Measurements from ENCODE around the gene EMSY. TPM values are rescaled to one million over a fixed set of nuclear protein-coding genes. Genes with fewer than 3 reads are reported as not detected.

EMSY gene
- total and polyA plus RNA-seq, 2 of the 8 experiments (the other 6 are each of a cell fraction or from before 2014, with no cell fraction given): 29.6 to 34.6 TPM

GRCh38 chr11:76496174-76496573 lies 51.4 kb downstream of the EMSY start:
- no peak overlapping the region for H3K4me3 ChIP-seq (ENCODE audit: extremely low read depth in 1 of 4, insufficient read depth in 2 of 4, low read depth in 3 of 4, low read length in 4 of 4)
- POLR2A ChIA-PET (ENCODE audit: partially characterized antibody): no interaction called here
- H3K4me2 ChIP-seq (ENCODE audit: insufficient read depth in 1 of 2, low read depth in 2 of 2, low read length in 2 of 2): no peak overlapping the region
- peaks cover 0 to 4% of the 10 kb centered on the region in 2 experiments for H4K20me1 ChIP-seq (replicated peaks in 1 of 2; ENCODE audit: control insufficient read depth in 1 of 2, insufficient read depth in 2 of 2, low read length in 2 of 2)
- DNase-seq (ENCODE audit: low read depth in 1 of 2, low spot score in 2 of 2): no peak
- H3K4ac ChIP-seq (replicated peaks; ENCODE audit: insufficient read length, low read depth, low read length): no peak overlapping the region
- H3K4me1 ChIP-seq (replicated peaks in 1 of 4; ENCODE audit: control insufficient read depth in 3 of 4, insufficient read depth in 4 of 4, low read length in 3 of 4): no peaks in the 10 kb centered on the region
- no peaks in the 10 kb centered on the region for H3K79me1 ChIP-seq (ENCODE audit: low read depth, low read length)
- H2BK15ac ChIP-seq (ENCODE audit: low read length): no peak overlapping the region
- H2BK20ac ChIP-seq (ENCODE audit: low read length): no peak overlapping the region
- no peak overlapping the region for H2AK5ac ChIP-seq (ENCODE audit: low read depth, low read length)
- no peak overlapping the region for H2BK120ac ChIP-seq (replicated peaks; ENCODE audit: low read depth, low read length)
- no peak overlapping the region for H3K27ac ChIP-seq (ENCODE audit: low read depth, low read length)
- no peaks in the 10 kb centered on the region for H3K27me3 ChIP-seq (replicated peaks in 1 of 4; ENCODE audit: control insufficient read depth in 3 of 4, extremely low read depth in 1 of 4, insufficient read depth in 3 of 4, low read length in 3 of 4)
- no peak overlapping the region for H3K14ac ChIP-seq (ENCODE audit: insufficient read length)
- no peak overlapping the region for H4K8ac ChIP-seq (ENCODE audit: extremely low read depth, insufficient read depth, low read length)
- H4K5ac ChIP-seq (ENCODE audit: insufficient read length, low read depth, low read length): no peak overlapping the region
- H2BK5ac ChIP-seq (ENCODE audit: low read depth, low read length): no peak overlapping the region
- H3K9ac ChIP-seq (replicated peaks in 1 of 4; ENCODE audit: extremely low read depth in 1 of 4, low read depth in 3 of 4, low read length in 3 of 4): no peak overlapping the region
- peaks cover 0 to 5% of the 10 kb centered on the region in 2 experiments; a peak in 1 of 4 replicates for H3K79me2 ChIP-seq (ENCODE audit: control insufficient read depth in 1 of 2, insufficient read depth in 2 of 2, low read length in 2 of 2)
- no peak overlapping the region for H4K91ac ChIP-seq (replicated peaks; ENCODE audit: insufficient read length, low read length)
- H2AFZ ChIP-seq (ENCODE audit: low read length): no peak overlapping the region
- no peaks in the 10 kb centered on the region; a peak in 2 of 4 replicates for H3K9me3 ChIP-seq (ENCODE audit: insufficient read depth in 2 of 2, low read depth in 1 of 2, low read length in 1 of 2)
- WGBS, 2 experiments (ENCODE audit: extremely low coverage in 1 of 2, insufficient coverage in 1 of 2, insufficient read length in 1 of 2, insufficient replicate concordance in 2 of 2, low coverage in 1 of 2, low lambda C conversion rate in 2 of 2, missing lambda C conversion rate in 1 of 2): 93% methylated on average over 1 of the region's 1 CpG; no CpG with 5 or more reads in 1 of the 2 experiments
- no peak overlapping the region for H3K18ac ChIP-seq (ENCODE audit: extremely low read depth, low read length)
- H3K23ac ChIP-seq (ENCODE audit: insufficient read length): no peak overlapping the region
- CTCF ChIA-PET (ENCODE audit: partially characterized antibody): no interaction called here
- peaks cover 3 to 29% (median 9%) of the 10 kb centered on the region in 4 experiments; a peak in 7 of 8 replicates for H3K36me3 ChIP-seq (ENCODE audit: control insufficient read depth in 2 of 4, insufficient read depth in 4 of 4, low read length in 3 of 4)
- H3K56ac ChIP-seq (replicated peaks; ENCODE audit: insufficient read length, low read depth, low read length): no peak overlapping the region
- no peak for FAIRE-seq
- H3K23me2 ChIP-seq (ENCODE audit: low read depth, low read length): no peaks in the 10 kb centered on the region
- no peak overlapping the region for H2BK12ac ChIP-seq (ENCODE audit: low read depth, low read length)
- TF ChIP-seq SP1 (IDR thresholded peaks at IDR 0.05; ENCODE audit: low read depth, low read length): no peak
- TF ChIP-seq HDAC2 (IDR thresholded peaks at IDR 0.05; ENCODE audit: borderline replicate concordance in 1 of 2, low read depth in 2 of 2, low read length in 2 of 2): no peak
- TF ChIP-seq, protein P1, sequence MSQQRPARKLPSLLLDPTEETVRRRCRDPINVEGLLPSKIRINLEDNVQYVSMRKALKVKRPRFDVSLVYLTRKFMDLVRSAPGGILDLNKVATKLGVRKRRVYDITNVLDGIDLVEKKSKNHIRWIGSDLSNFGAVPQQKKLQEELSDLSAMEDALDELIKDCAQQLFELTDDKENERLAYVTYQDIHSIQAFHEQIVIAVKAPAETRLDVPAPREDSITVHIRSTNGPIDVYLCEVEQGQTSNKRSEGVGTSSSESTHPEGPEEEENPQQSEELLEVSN (IDR thresholded peaks at IDR 0.05): no peak
- no peak for TF ChIP-seq CHD1 (IDR thresholded peaks at IDR 0.05; ENCODE audit: low read depth, low read length)
